ENCODE results near the gene NOB1.

DNA sequence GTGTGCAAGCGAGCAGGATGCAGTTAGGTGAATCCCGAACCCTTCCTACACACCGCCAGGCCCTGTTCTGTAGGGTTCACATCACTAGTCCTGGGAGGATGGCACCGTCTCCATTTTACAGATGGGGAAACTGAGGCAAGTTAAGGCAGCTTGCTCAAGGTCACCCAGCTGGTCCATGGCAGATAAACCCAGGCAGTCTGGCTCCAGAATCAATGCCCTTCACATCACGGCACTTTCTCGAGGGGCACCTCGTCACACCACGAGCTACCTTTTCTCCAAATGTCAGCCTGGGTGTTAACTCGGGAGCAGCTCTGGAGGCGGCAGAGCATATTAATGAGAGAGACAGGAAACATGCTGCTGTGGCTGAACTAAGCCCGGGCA is 9.5 kb downstream of the NOB1 start:
- TF ChIP-seq RAD21 (IDR thresholded peaks at IDR 0.05) = no peak
- no peak for TF ChIP-seq YY1 (IDR thresholded peaks at IDR 0.05)

Data from liver (tissue), 2 donors.